NB4 (cell line): ENCODE results near the gene EPS8L2.

Experiments used
- CTCF ChIP-seq: IDR thresholded peaks from one replicate; pipeline ENCODE4 v1.5.1; 2012; ENCODE audit warnings: low read depth, low read length
- MAX ChIP-seq: IDR thresholded peaks from 2 replicates; pipeline ENCODE4 v1.6.1; 2011; ENCODE audit warnings: low read depth, low read length
- MYC ChIP-seq: IDR thresholded peaks from 2 replicates; pipeline ENCODE4 v1.6.1; 2011; ENCODE audit warnings: low read depth, low read length
- POLR2A ChIP-seq: IDR thresholded peaks from 2 replicates; pipeline ENCODE4 v1.6.1; 2011; ENCODE audit warnings: mild to moderate bottlenecking; ENCODE audit not compliant: insufficient read length; ENCODE audit errors: extremely low read depth

- TF ChIP-seq CTCF (no peak), MYC (no peak), POLR2A (no peak), MAX (no peak)
These were observed 57.0 kb downstream of the EPS8L2 start for GRCh38 chr11:763073-763463.
